ENCODE results near the gene C12orf42. TPM values are rescaled to one million over a fixed set of nuclear protein-coding genes. Genes with fewer than 3 reads are reported as not detected.

Gene C12orf42
- total and polyA plus RNA-seq, 8 donors: not detected

GRCh38 chr12:103279444-103279843 is 216.3 kb downstream of the C12orf42 start:
- WGBS, 5 donors: 54 to 79% (median 73%) methylated on average over 2 of the region's 2 CpGs
- no peak overlapping the region for H3K27ac ChIP-seq
- no peak overlapping the region for H3K4me3 ChIP-seq
- no peaks in the 10 kb centered on the region for H3K27me3 ChIP-seq
- no peaks in the 10 kb centered on the region for H3K4me1 ChIP-seq
- TF ChIP-seq CTCF (IDR thresholded peaks at IDR 0.05): no peak
- TF ChIP-seq EP300 (IDR thresholded peaks at IDR 0.05): no peak
- no peak for TF ChIP-seq POLR2AphosphoS5 (IDR thresholded peaks at IDR 0.05)
- no peak for TF ChIP-seq POLR2A (IDR thresholded peaks at IDR 0.05)
- no peaks in the 10 kb centered on the region for H3K9me3 ChIP-seq
- DNase-seq: no peak
- intact Hi-C loops (cut with DNase I; ENCODE audit: low total_unique reads): no loop called here
- no peaks in the 10 kb centered on the region for H3K36me3 ChIP-seq

GRCh38 chr12:103278329-103278728 is 217.4 kb downstream of the C12orf42 start:
- no peak for DNase-seq
- WGBS, 5 donors: 65 to 81% (median 71%) methylated on average over 3 of the region's 3 CpGs
- intact Hi-C loops (cut with DNase I; ENCODE audit: low total_unique reads): no loop called here

GRCh38 chr12:103273645-103274044 is 222.1 kb downstream of the C12orf42 start:
- Histone ChIP-seq H3K27me3 (no peaks in the 10 kb centered on the region), H3K27ac (no peak overlapping the region), H3K4me1 (no peaks in the 10 kb centered on the region), H3K4me3 (no peak overlapping the region), H3K9me3 (no peaks in the 10 kb centered on the region), H3K36me3 (no peaks in the 10 kb centered on the region)
- TF ChIP-seq POLR2A (IDR thresholded peaks at IDR 0.05) (no peak), CTCF (IDR thresholded peaks at IDR 0.05) (no peak), POLR2AphosphoS5 (IDR thresholded peaks at IDR 0.05) (no peak), EP300 (IDR thresholded peaks at IDR 0.05) (no peak)
- 69 to 88% (median 83%) methylated on average over 3 of the region's 3 CpGs for WGBS, 5 donors
- DNase-seq: no peak
- intact Hi-C loops (cut with DNase I; ENCODE audit: low total_unique reads): no loop called here

More at GRCh38 chr12:103278329-103278728, 217.4 kb downstream of the C12orf42 start:
- H3K36me3 ChIP-seq: no peaks in the 10 kb centered on the region
- H3K27me3 ChIP-seq: no peaks in the 10 kb centered on the region
- no peak for TF ChIP-seq CTCF (IDR thresholded peaks at IDR 0.05)
- TF ChIP-seq EP300 (IDR thresholded peaks at IDR 0.05): no peak
- no peak for TF ChIP-seq POLR2A (IDR thresholded peaks at IDR 0.05)
- no peak for TF ChIP-seq POLR2AphosphoS5 (IDR thresholded peaks at IDR 0.05)
- no peaks in the 10 kb centered on the region for H3K9me3 ChIP-seq
- no peaks in the 10 kb centered on the region for H3K4me1 ChIP-seq
- no peak overlapping the region for H3K4me3 ChIP-seq
- H3K27ac ChIP-seq: no peak overlapping the region

DNA sequence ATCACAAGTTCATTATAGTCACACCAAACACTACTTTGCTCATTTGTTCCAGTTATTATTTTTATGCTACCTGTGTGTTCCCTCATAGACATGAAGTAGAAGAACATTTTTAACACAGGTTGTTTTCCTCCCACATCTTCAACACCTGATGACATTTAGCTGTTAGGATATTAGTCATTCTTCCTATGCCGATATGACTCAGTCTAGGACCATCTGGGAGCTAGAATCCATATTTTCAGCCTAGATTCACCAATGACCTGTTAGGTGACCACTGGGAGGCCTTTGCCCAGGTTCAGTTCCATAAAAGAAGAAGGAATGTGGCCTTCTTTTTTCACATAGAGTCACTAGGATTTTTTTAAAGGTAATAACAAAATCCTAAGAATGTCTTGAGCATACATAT is 222.8 kb downstream of the C12orf42 start:
- Histone ChIP-seq H3K9me3 (no peaks in the 10 kb centered on the region), H3K36me3 (no peaks in the 10 kb centered on the region), H3K4me3 (no peak overlapping the region), H3K4me1 (no peaks in the 10 kb centered on the region), H3K27ac (no peak overlapping the region), H3K27me3 (no peaks in the 10 kb centered on the region)
- no peak for TF ChIP-seq CTCF (IDR thresholded peaks at IDR 0.05)
- TF ChIP-seq EP300 (IDR thresholded peaks at IDR 0.05): no peak
- intact Hi-C loops (cut with DNase I; ENCODE audit: low total_unique reads): no loop called here
- WGBS, 5 donors: 84 to 100% (median 88%) methylated on average over 1 of the region's 1 CpG
- no peak for DNase-seq
